SK-N-SH (cell line): ENCODE results near the gene TNFAIP8L1. TPM values are rescaled to one million over a fixed set of nuclear protein-coding genes. Genes with fewer than 3 reads are reported as not detected.

Source experiments
- CTCF ChIA-PET: fragments of 300-600, 350-600 bp; formaldehyde crosslinking; extraction: SDS; loops from one replicate; lab custom pipeline; 2021; lab: Yijun Ruan, JAX
- POLR2A ChIA-PET: fragments of 350-600 bp; sonication (Branson Sonifier 250); formaldehyde crosslinking; extraction: SDS; loops from one replicate; lab custom pipeline; 2020; ENCODE audit warnings: antibody characterized with exemption, inconsistent platforms; lab: Yijun Ruan, JAX
- DNase-seq: peaks from one replicate; pipeline ENCODE4 v3.0.0; 2012
- H2AFZ ChIP-seq: fragments of 200-600 bp; sonication (generic); 2 replicates; pipeline ENCODE4 v1.8.1; 2016; ENCODE audit warnings: antibody characterized with exemption, mild to moderate bottlenecking, low read depth
- H3F3A ChIP-seq: fragments of 200-600 bp; sonication (generic); replicated peaks from 2 replicates; pipeline ENCODE3; 2016; ENCODE audit warnings: antibody characterized with exemption, mild to moderate bottlenecking; ENCODE audit not compliant: insufficient read depth
- H3K27ac ChIP-seq, 2 experiments: fragments of 200-500 bp in 1 of 2; fragments of 200-600 bp in 1 of 2; sonication (Bioruptor generic) in 1 of 2; sonication (generic), shearing (Covaris generic) in 1 of 2; 2 replicates each; pipeline versions ENCODE4 v1.5.1 to v1.6.1; 2014 to 2016; ENCODE audit warnings: low read depth in 2 of 2, inconsistent platforms in 1 of 2, low read length in 1 of 2, mild to moderate bottlenecking in 1 of 2, mixed read lengths in 1 of 2
- H3K27me3 ChIP-seq: fragments of 200-600 bp; sonication (generic), shearing (Covaris generic); 2 replicates; pipeline ENCODE4 v1.6.1; 2016; ENCODE audit warnings: mixed run types; ENCODE audit not compliant: insufficient read depth
- H3K36me3 ChIP-seq, 2 experiments: fragments of 200-500 bp in 1 of 2; fragments of 200-600 bp in 1 of 2; sonication (Bioruptor generic) in 1 of 2; sonication (generic) in 1 of 2; replicated peaks in 1 of 2; 2 replicates each; pipeline versions ENCODE3 to v1.5.1; 2014 to 2016; ENCODE audit warnings: low read length in 1 of 2, mild to moderate bottlenecking in 1 of 2; ENCODE audit not compliant: insufficient read depth in 2 of 2, control insufficient read depth in 1 of 2
- H3K4me1 ChIP-seq, 2 experiments: fragments of 200-500 bp in 1 of 2; fragments of 200-600 bp in 1 of 2; sonication (Bioruptor generic) in 1 of 2; sonication (generic), shearing (Covaris generic) in 1 of 2; 2 replicates each; pipeline versions ENCODE4 v1.5.1 to v1.6.1; 2014 to 2016; ENCODE audit warnings: low read depth in 1 of 2, low read length in 1 of 2, mixed run types in 1 of 2; ENCODE audit not compliant: insufficient read depth in 2 of 2, control insufficient read depth in 1 of 2
- H3K4me2 ChIP-seq: fragments of 200-600 bp; sonication (generic), shearing (Covaris generic); 2 replicates; pipeline ENCODE4 v1.6.1; 2017; ENCODE audit warnings: mixed run types
- H3K4me3 ChIP-seq, 2 experiments: fragments of 200-500 bp in 1 of 2; fragments of 200-600 bp in 1 of 2; sonication (Bioruptor generic) in 1 of 2; sonication (generic), shearing (Covaris generic) in 1 of 2; 2 replicates each; pipeline versions ENCODE4 v1.5.1 to v1.8.1; 2014 to 2016; ENCODE audit warnings: low read depth in 2 of 2, inconsistent platforms in 1 of 2, low read length in 1 of 2, mild to moderate bottlenecking in 1 of 2, mixed read lengths in 1 of 2, moderate library complexity in 1 of 2
- H3K79me2 ChIP-seq: fragments of 200-600 bp; sonication (generic); 2 replicates; pipeline ENCODE4 v1.8.1; 2017; ENCODE audit warnings: mild to moderate bottlenecking; ENCODE audit not compliant: insufficient read depth
- H3K9ac ChIP-seq: fragments of 200-600 bp; sonication (generic); 2 replicates; pipeline ENCODE4 v1.6.1; 2017; ENCODE audit warnings: mixed run types
- H3K9me2 ChIP-seq: fragments of 200-600 bp; sonication (generic); 2 replicates; pipeline ENCODE4 v1.6.1; 2017; ENCODE audit warnings: mixed run types
- H3K9me3 ChIP-seq: fragments of 200-600 bp; sonication (generic); 2 replicates; pipeline ENCODE4 v1.6.1; 2017; ENCODE audit warnings: mixed run types, mild to moderate bottlenecking, moderate library complexity
- H4K20me1 ChIP-seq: fragments of 200-600 bp; sonication (generic); 2 replicates; pipeline ENCODE4 v1.6.1; 2017; ENCODE audit warnings: mild to moderate bottlenecking, mixed run types; ENCODE audit not compliant: insufficient read depth
- CHD2 ChIP-seq: fragments of 150-350 bp; IDR thresholded peaks from 2 replicates; pipeline ENCODE4 v1.6.1; 2018; ENCODE audit warnings: low read length; ENCODE audit not compliant: partially characterized antibody
- CTCF ChIP-seq: fragments of 200-600 bp; sonication (generic); IDR thresholded peaks from 2 replicates; pipeline ENCODE4 v1.6.1; 2017; ENCODE audit warnings: antibody characterized with exemption, mild to moderate bottlenecking, moderate library complexity
- ELF1 ChIP-seq: IDR thresholded peaks from 2 replicates; pipeline ENCODE4 v1.4.0; 2012
- EP300 ChIP-seq, 2 experiments: IDR thresholded peaks; 2 replicates each; pipeline versions ENCODE4 v1.4.0 to v1.6.1; 2012; ENCODE audit warnings: borderline replicate concordance in 1 of 2, low read depth in 1 of 2, low read length in 1 of 2
- EZH2phosphoT487 ChIP-seq: fragments of 200-600 bp; sonication (generic); IDR thresholded peaks from 2 replicates; pipeline ENCODE4 v1.6.1; 2017; ENCODE audit warnings: low read depth, mixed run types, mild to moderate bottlenecking, antibody characterized with exemption, moderate library complexity, borderline replicate concordance
- GABPA ChIP-seq: IDR thresholded peaks from 2 replicates; pipeline ENCODE4 v1.4.0; 2012; ENCODE audit warnings: low read depth, mild to moderate bottlenecking
- GATA2 ChIP-seq: sonication (generic); formaldehyde crosslinking; IDR thresholded peaks from 2 replicates; pipeline ENCODE4 v1.5.0; 2020; ENCODE audit warnings: mild to moderate bottlenecking, missing genetic modification reagents
- MAX ChIP-seq: IDR thresholded peaks from 2 replicates; pipeline ENCODE4 v1.4.0; 2012; ENCODE audit warnings: low read depth
- MEF2A ChIP-seq: IDR thresholded peaks from 2 replicates; pipeline ENCODE4 v1.4.0; 2012; ENCODE audit warnings: low read depth, borderline replicate concordance
- MXI1 ChIP-seq: IDR thresholded peaks from 2 replicates; pipeline ENCODE4 v1.6.1; 2012; ENCODE audit warnings: mild to moderate bottlenecking, low read depth, low read length, improper control_type of control experiment
- NRF1 ChIP-seq: IDR thresholded peaks from 2 replicates; pipeline ENCODE4 v1.6.1; 2012; ENCODE audit warnings: low read depth, mild to moderate bottlenecking, low read length
- RCOR1 ChIP-seq: fragments of 150-350 bp; IDR thresholded peaks from 2 replicates; pipeline ENCODE4 v1.6.1; 2017; ENCODE audit warnings: antibody characterized with exemption, low read length
- REST ChIP-seq: IDR thresholded peaks from 2 replicates; pipeline ENCODE4 v1.6.1; 2012; ENCODE audit warnings: mild to moderate bottlenecking, low read depth, low read length, moderate library complexity
- RFX5 ChIP-seq: IDR thresholded peaks from 2 replicates; pipeline ENCODE4 v1.6.1; 2012; ENCODE audit warnings: mild to moderate bottlenecking, improper control_type of control experiment, low read length
- RXRA ChIP-seq: IDR thresholded peaks from 2 replicates; pipeline ENCODE4 v1.4.0; 2012; ENCODE audit warnings: low read depth, mild to moderate bottlenecking, borderline replicate concordance
- SIN3A ChIP-seq: IDR thresholded peaks from 2 replicates; pipeline ENCODE4 v1.6.1; 2012; ENCODE audit warnings: low read depth, mild to moderate bottlenecking, low read length, moderate library complexity, borderline replicate concordance
- SMC3 ChIP-seq: IDR thresholded peaks from 2 replicates; pipeline ENCODE4 v1.6.1; 2012; ENCODE audit warnings: low read depth, low read length, improper control_type of control experiment
- TAF1 ChIP-seq: IDR thresholded peaks from 2 replicates; pipeline ENCODE4 v1.6.1; 2012; ENCODE audit warnings: low read depth, mild to moderate bottlenecking, low read length, moderate library complexity, borderline replicate concordance
- TCF12 ChIP-seq: IDR thresholded peaks from 2 replicates; pipeline ENCODE4 v1.4.0; 2012
- USF1 ChIP-seq: IDR thresholded peaks from 2 replicates; pipeline ENCODE4 v1.4.0; 2012; ENCODE audit warnings: low read depth, borderline replicate concordance
- USF2 ChIP-seq: fragments of 150-350 bp; IDR thresholded peaks from 2 replicates; pipeline ENCODE4 v1.6.1; 2017; ENCODE audit warnings: antibody characterized with exemption, low read length, low read depth, borderline replicate concordance
- YY1 ChIP-seq: IDR thresholded peaks from 2 replicates; pipeline ENCODE4 v1.4.0; 2012; ENCODE audit warnings: low read depth, mild to moderate bottlenecking
- ZBTB33 ChIP-seq: IDR thresholded peaks from 2 replicates; pipeline ENCODE4 v1.4.0; 2012; ENCODE audit warnings: low read depth, borderline replicate concordance
- WGBS: methylation state at CpG from one replicate; pipeline ENCODE4 v1.1.6; 2017; ENCODE audit warnings: low lambda C conversion rate; 5-methylcytosine and 5-hydroxymethylcytosine counted together
- polyA plus RNA-seq, 3 experiments: library from polyadenylated mRNA; depleted of rRNA; stranded (reverse); fragments of >200 nt; gene quantifications; 2 replicates each; pipeline ENCODE4 v1.2.3, GENCODE V29; 2012

Gene TNFAIP8L1
- polyA plus RNA-seq, 1 of the 3 experiments (the other 2 are of a cell fraction), result 6.4 TPM

GRCh38 chr19:4669723-4670480 is 30.6 kb downstream of the TNFAIP8L1 start, which contains the start of gene MYDGF:
Gene MYDGF, minus strand, starts transcription at chr19:4670342. Its CDS starts 8 bp downstream, at chr19:4670334.
- H2AFZ ChIP-seq, result peak within 1 kb of the TSS; percentile 66; the same call in 1 of the 2 replicates
- H3K9me2 ChIP-seq, result no peaks in the 10 kb centered on the region
- H3K9me3 ChIP-seq, result no peaks in the 10 kb centered on the region
- ChIA-PET CTCF (interaction anchor here (1.1 to 1.5 kb wide), 2 partner anchors 33 to 36 kb away, joined by 3 to 5 read pairs; no protein-coding TSS in a partner anchor), POLR2A (interaction anchor here (1.1 kb wide), 1 partner anchor 30 kb away, joined by 3 read pairs; no protein-coding TSS in a partner anchor)
- peak within 1 kb of the TSS; percentile 23 to 57; a peak in 3 of 4 replicates for H3K27ac ChIP-seq
- peak within 1 kb of the TSS; percentile 67 to 94 for H3K4me3 ChIP-seq
- DNase-seq, result peak; percentile 100
- H3K36me3 ChIP-seq, result peaks cover 11 to 19% of the 10 kb centered on the region in 2 experiments
- peak within 1 kb of the TSS; percentile 97 for H3K4me2 ChIP-seq
- H3K4me1 ChIP-seq, result peaks cover 0 to 7% of the 10 kb centered on the region in 2 experiments; a peak in 2 of 4 replicates
- peaks cover 32% of the 10 kb centered on the region for H3K79me2 ChIP-seq
- H3K27me3 ChIP-seq, result no peaks in the 10 kb centered on the region
- H3F3A ChIP-seq, result peaks cover 30% of the 10 kb centered on the region
- peak within 1 kb of the TSS; percentile 95 for H3K9ac ChIP-seq
- H4K20me1 ChIP-seq, result no peaks in the 10 kb centered on the region
- WGBS, result under 1% methylated on average over 24 of the region's 75 CpGs
- TF ChIP-seq RCOR1 (0 out of 2 replicates have a peak, but pooled peaks have one; percentile 18), ELF1 (no peak), CTCF (no peak), EZH2phosphoT487 (no peak), USF1 (peak; percentile 96), GATA2 (no peak), SMC3 (no peak), YY1 (peak; percentile 96), ZBTB33 (no peak), TCF12 (no peak), MEF2A (no peak), SIN3A (peak; percentile 62; the same call in 1 of the 2 replicates), GABPA (no peak), RXRA (no peak), RFX5 (no peak), MXI1 (peak; percentile 97), TAF1 (peak; percentile 95), NRF1 (no peak), CHD2 (peak; percentile 33), USF2 (peak; percentile 91), MAX (peak; percentile 74), REST (peak; percentile 52), EP300 (IDR thresholded peaks at IDR 0.05; ENCODE audit: borderline replicate concordance in 1 of 2, low read depth in 1 of 2, low read length in 1 of 2) (no peak)
